Epithelial cell of esophagus (primary cell): Measurements from ENCODE around the gene NXN.
A peak's percentile ranks its signal among the peaks of the same experiment; 100 is the strongest.
"Not testable (repeated sequence)": the region's sequence is repeated elsewhere in the genome, so short reads cannot be mapped to it uniquely, and the experiment has no call there.

ENCODE experiments used
- DNase-seq: peaks from one replicate; pipeline ENCODE4 v3.0.0; 2010; ENCODE audit warnings: low read depth
- H3K4me3 ChIP-seq: 2 replicates; pipeline ENCODE4 v1.5.1; 2011; ENCODE audit warnings: mild to moderate bottlenecking, low read length, control low read depth
- CTCF ChIP-seq: IDR thresholded peaks from 2 replicates; pipeline ENCODE4 v1.5.1; 2011; ENCODE audit warnings: low read depth, mild to moderate bottlenecking, low read length, control low read depth, inconsistent platforms; ENCODE audit not compliant: insufficient read depth; ENCODE audit errors: missing control alignments

Gene NXN

GRCh38 chr17:872855-873254 lies 106.7 kb downstream of the NXN start:
- no peak for DNase-seq
- no peak for TF ChIP-seq CTCF
- no peak overlapping the region for H3K4me3 ChIP-seq

DNA sequence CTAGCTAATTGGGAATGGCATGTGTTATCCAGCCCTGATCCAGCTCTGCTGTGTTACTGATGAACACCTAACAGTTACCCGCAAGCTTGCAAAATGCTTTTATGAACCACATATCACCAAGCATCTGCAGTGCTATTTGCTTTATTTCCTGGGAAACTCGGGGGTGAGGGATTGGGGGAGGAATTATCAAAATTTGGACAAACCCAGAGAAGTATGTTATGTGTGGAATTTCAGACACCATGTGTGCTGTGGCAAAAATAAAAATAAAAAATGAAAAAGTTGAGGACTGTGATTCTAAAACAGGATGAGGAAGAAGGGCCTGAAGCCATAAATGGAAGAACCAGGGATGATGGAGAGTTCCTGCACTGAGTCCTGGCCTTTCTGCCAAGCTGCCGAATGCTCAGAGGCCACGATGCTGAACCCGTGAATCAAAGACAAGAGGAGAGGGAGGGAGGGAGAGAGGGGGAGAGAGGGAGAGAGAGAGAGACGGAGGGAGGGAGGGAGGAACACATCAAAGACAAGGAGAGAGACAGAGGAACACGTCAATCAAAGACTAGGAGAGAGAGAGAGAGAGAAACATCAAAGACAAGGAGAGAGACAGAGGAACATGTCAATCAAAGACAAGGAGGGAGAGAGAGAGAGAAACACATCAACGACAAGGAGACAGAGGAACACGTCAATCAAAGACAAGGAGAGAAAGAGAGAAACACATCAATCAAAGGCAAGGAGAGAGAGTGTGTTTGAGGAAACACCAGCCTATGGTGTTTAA lies 107.6 kb downstream of the NXN start:
- no peak overlapping the region for H3K4me3 ChIP-seq
- no peak for TF ChIP-seq CTCF
- no peak for DNase-seq

DNA sequence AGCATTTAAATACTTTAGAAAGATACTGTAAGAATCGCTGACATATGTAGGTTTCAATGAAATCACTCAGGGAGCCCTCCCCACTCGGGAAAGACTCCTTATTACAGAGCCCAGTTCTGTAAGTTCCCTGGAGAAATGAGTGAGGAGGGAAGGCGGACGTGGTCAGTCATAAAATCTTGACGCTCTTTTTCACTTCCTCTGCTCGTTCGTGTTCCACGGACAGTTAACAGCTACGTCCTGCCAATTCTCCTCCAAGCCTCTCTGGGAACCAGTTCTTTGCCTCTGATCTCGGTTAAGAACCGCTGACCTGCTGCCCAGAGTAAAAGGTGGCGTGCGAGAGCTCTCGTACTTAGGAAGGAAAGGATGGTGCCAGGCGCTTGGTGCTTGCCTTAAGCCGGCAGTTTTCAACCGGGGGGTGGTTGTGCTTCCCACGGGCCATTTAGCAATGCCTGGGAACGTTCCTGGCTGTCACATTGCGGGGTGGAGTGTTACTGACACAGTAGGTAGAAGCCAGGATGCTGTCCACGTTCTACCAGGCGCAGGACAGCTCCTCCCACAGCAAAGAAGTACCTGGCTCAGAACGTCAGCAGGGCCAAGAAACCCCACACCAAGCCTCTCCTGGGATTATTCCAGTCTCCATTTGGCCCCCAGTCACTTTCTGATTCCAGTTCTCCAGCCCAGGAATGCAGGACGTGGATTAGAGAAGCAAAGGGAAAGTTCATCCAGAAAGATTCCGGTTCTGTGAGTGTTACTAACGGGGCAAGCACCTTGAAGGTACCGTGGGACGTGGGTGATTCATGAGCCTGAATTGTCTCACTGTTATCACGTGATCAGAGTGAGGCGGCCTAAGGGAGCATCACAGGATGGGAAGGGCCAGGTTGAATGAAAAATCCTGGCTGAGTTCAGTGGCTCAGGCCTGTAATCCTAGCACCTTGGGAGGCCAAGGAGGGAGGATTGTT lies 109.7 kb downstream of the NXN start:
- TF ChIP-seq CTCF = no peak
- no peak overlapping the region for H3K4me3 ChIP-seq
- DNase-seq = peak; percentile 99

DNA sequence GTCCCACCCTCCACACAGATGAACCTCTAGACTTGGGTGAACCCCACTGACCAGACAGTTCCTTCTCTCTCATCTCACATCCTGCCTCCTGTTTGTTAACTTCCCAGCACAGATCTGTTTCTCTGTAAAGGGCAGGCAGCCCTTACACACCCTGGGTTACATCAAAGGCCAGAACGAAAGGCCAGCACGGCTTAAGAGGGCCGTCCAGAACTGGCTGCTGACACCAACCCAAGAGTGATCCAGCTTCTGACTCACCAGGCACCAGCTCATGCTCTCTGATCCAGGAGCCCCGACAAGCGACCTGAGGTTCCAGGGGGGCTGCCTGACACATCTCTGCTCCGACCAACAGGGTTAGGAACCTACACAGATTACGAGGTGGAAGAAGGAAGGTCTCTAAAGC lies 110.5 kb downstream of the NXN start:
- no peak for TF ChIP-seq CTCF
- DNase-seq = no peak
- no peak overlapping the region for H3K4me3 ChIP-seq

DNA sequence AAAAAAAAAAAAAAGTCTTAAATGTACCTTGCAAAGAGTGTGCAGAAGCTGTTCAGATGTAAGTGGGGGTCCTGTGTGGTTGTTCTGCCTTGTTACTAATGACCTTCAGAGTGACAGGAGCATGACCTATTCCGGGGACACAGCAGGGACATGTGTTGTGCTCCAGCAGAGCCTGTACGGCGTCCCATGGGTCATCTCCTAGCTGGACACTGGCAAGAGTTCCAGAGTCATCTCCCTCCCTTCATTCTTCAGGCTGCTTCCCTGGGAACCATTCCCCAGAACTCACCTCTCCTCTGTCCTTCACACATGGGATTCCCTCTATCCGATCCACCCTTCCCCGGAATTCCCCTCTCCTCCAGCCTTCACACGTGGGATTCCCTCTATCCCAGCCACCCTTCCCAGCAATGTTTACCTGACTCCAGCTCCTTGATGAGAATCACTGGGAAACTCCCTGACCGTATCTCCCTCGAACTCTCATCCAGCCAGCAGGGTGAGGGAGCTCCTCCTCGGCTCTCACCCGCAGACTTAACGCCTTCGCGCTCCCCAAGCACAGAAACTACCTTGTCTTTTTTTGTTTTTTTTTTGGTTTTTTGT lies 111.6 kb downstream of the NXN start:
- DNase-seq = no peak
- TF ChIP-seq CTCF = no peak
- no peak overlapping the region for H3K4me3 ChIP-seq

GRCh38 chr17:867238-867637 lies 112.3 kb downstream of the NXN start:
- not testable (repeated sequence) for DNase-seq

DNA sequence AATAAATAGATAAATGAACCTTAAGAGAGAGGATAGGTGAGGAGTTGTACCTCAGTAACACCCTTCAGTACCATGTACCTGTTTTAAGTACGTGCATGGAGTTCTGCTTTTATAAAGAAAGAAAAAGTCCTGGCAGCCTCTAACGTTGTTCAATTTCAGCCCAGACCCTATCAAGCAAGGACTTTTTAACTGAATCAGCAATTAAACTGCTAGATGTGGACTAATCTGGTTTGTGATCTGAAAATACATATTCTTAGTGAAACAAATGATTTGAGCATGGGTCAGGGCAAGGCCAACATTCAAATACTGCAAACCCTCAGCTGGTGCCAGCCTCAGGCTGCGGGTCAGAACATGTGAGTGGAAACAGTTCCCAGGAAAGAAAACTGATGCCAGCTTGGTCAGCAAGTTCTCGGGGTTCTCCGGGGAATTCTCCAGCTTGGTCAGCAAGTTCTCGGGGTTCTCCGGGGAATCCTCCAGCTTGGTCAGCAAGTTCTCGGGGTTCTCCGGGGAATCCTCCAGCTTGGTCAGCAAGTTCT lies 112.9 kb downstream of the NXN start:
- no peak for TF ChIP-seq CTCF
- H3K4me3 ChIP-seq = no peak overlapping the region
- DNase-seq = no peak

More at GRCh38 chr17:867238-867637, 112.3 kb downstream of the NXN start:
- H3K4me3 ChIP-seq = not testable (repeated sequence)
